Bronchial epithelial cell (primary cell): ENCODE results near the gene DMD. TPM values are rescaled to one million over a fixed set of nuclear protein-coding genes. Genes with fewer than 3 reads are reported as not detected.

ENCODE experiments used
- DNase-seq: peaks from one replicate; pipeline ENCODE4 v3.0.0-alpha.2; 2010; ENCODE audit warnings: low read depth
- FAIRE-seq: peaks from 2 replicates; lab custom pipeline; 2011; peaks lifted over from hg19 to GRCh38; lab: Jason Lieb, UNC
- H3K27me3 ChIP-seq: 2 replicates; pipeline ENCODE4 v1.5.1; 2011; ENCODE audit warnings: low read length; ENCODE audit not compliant: control insufficient read depth, insufficient read depth
- H3K36me3 ChIP-seq: 2 replicates; pipeline ENCODE4 v1.5.1; 2011; ENCODE audit warnings: low read length; ENCODE audit not compliant: control insufficient read depth, insufficient read depth
- H3K4me3 ChIP-seq: 2 replicates; pipeline ENCODE4 v1.5.1; 2011; ENCODE audit warnings: mild to moderate bottlenecking, low read depth, low read length, control low read depth
- total RNA-seq: library from RNA; depleted of rRNA; stranded (reverse); fragments of >200 nt; gene quantifications from 2 replicates; pipeline ENCODE4 v1.2.1, GENCODE V29; 2014
- TF ChIP-seq, protein P1 (sequence below): IDR thresholded peaks from 2 replicates; pipeline ENCODE4 v1.5.1; 2011; ENCODE audit warnings: mild to moderate bottlenecking, moderate library complexity, low read length, control low read depth, inconsistent platforms; ENCODE audit not compliant: insufficient read depth, severe bottlenecking

Gene DMD
- total RNA-seq, 1 donor from 2014 or later = 4.5 TPM

DNA sequence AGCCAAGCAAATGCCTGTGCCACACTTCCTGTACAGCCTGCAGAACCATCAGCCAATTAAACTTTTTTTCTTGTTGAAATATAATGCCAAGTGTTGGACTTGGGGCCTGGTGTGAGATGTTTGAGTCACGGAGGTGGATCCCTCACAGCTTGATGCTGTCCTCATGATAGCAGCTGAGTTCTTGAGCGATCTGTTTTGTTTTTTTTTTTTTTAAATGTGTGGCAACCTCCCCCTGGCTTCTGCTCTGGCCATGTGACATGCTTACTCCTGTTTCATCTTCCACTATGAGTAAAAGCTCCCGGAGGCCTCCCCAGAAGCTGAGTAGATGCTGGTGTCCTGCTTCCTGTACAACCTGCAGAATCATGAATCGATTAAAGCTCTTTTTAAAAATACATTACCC, 1166.2 kb downstream of the DMD start:
- DNase-seq (no peak), FAIRE-seq (no peak)
- no peaks in the 10 kb centered on the region for H3K27me3 ChIP-seq
- no peaks in the 10 kb centered on the region for H3K36me3 ChIP-seq
- no peak overlapping the region for H3K4me3 ChIP-seq
- TF ChIP-seq, protein P1, sequence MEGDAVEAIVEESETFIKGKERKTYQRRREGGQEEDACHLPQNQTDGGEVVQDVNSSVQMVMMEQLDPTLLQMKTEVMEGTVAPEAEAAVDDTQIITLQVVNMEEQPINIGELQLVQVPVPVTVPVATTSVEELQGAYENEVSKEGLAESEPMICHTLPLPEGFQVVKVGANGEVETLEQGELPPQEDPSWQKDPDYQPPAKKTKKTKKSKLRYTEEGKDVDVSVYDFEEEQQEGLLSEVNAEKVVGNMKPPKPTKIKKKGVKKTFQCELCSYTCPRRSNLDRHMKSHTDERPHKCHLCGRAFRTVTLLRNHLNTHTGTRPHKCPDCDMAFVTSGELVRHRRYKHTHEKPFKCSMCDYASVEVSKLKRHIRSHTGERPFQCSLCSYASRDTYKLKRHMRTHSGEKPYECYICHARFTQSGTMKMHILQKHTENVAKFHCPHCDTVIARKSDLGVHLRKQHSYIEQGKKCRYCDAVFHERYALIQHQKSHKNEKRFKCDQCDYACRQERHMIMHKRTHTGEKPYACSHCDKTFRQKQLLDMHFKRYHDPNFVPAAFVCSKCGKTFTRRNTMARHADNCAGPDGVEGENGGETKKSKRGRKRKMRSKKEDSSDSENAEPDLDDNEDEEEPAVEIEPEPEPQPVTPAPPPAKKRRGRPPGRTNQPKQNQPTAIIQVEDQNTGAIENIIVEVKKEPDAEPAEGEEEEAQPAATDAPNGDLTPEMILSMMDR = no peak

DNA sequence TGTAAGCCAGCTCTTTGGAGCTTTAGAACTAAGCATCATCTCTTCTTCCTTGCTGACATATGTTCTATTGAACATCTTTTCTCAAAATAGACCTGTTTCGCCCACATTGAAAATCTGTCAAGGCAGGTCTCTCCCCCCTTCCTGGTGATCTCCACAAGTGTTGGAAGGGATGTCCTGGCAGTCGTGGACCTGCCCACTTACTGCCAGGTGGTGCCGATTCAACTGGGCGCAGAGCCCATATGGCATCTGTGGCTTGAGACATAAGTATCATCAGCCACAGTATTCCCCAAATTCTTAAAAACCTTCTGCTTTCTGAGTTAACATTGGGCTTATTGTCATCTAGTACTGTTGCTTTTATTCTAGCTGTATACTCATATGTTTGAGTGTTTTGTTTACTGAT, 1170.2 kb downstream of the DMD start:
- no peaks in the 10 kb centered on the region for H3K27me3 ChIP-seq
- DNase-seq (no peak), FAIRE-seq (no peak)
- H3K36me3 ChIP-seq = no peaks in the 10 kb centered on the region
- H3K4me3 ChIP-seq = no peak overlapping the region
- TF ChIP-seq, protein P1 = no peak

- H3K36me3 ChIP-seq = no peaks in the 10 kb centered on the region
- FAIRE-seq = no peak
- TF ChIP-seq, protein P1 = no peak
- no peaks in the 10 kb centered on the region for H3K27me3 ChIP-seq
- H3K4me3 ChIP-seq = no peak overlapping the region
- no peak for DNase-seq
Measured at GRCh38 chrX:32026772-32027171, 1184.6 kb downstream of the DMD start.

GRCh38 chrX:32024072-32024471, 1187.3 kb downstream of the DMD start:
- Histone ChIP-seq H3K36me3 (no peaks in the 10 kb centered on the region), H3K27me3 (no peaks in the 10 kb centered on the region), H3K4me3 (no peak overlapping the region)
- FAIRE-seq (no peak), DNase-seq (no peak)
- TF ChIP-seq, protein P1 = no peak

DNA sequence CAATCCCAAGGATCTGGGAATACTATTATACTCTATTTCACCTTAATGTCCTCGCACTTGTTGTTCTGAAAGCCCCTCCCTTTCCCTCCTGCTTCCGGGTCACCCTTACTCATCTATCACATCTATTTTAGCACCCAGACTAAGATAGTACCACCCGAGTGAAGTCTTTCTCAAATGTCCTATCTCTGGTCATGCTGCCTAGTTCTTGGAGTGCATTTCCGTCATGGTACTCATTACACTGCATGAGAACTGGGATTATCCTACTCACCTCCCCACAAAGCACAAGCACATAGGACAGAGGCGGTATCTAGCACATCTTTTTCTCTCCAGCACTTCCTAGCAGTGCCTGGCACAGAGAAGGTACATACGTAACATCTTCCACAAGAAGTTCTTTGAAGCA, 1195.2 kb downstream of the DMD start:
- Histone ChIP-seq H3K27me3 (no peaks in the 10 kb centered on the region), H3K4me3 (no peak overlapping the region), H3K36me3 (no peaks in the 10 kb centered on the region)
- FAIRE-seq (no peak), DNase-seq (no peak)
- TF ChIP-seq, protein P1 = no peak

DNA sequence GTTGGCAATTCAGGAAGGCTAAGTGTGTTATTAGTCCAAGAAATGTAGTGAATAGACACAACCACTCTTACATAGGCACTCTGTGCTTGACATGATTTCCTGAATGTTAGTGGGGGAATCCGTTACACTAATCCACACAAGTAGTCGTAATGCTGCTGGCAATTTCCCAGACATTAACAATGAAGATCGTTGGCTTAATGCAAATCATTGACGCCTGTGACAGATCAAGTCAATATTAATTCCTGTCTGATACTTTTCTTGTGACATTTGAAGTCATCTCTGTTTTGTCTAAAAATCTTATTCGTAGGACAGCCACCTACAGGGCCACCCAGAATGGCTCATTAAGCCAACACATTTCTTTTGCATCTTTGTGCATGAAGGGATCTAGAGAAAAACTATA, 1200.4 kb downstream of the DMD start:
- no peaks in the 10 kb centered on the region for H3K36me3 ChIP-seq
- FAIRE-seq = no peak
- no peaks in the 10 kb centered on the region for H3K27me3 ChIP-seq
- no peak overlapping the region for H3K4me3 ChIP-seq
- TF ChIP-seq, protein P1 = no peak
- no peak for DNase-seq
